Loucy (cell line): ENCODE data around the gene SETBP1.

Experiments
- CTCF ChIP-seq: fragments of 200-600 bp; sonication (generic); conservative IDR thresholded peaks from 2 replicates; pipeline ENCODE4 v1.5.1; 2014; ENCODE audit warnings: mild to moderate bottlenecking, antibody characterized with exemption, low read length
- EZH2phosphoT487 ChIP-seq: fragments of 200-600 bp; IDR thresholded peaks from 2 replicates; pipeline ENCODE4 v1.6.1; 2018; ENCODE audit warnings: antibody characterized with exemption, mild to moderate bottlenecking, moderate library complexity, borderline replicate concordance

- TF ChIP-seq CTCF (no peak), EZH2phosphoT487 (no peak)
These were observed 43.6 kb downstream of the SETBP1 start for GRCh38 chr18:44724105-44724778.
